ENCODE data around the gene TSPAN13.

TSPAN13 gene

GRCh38 chr7:16730937-16731336 lies 22.6 kb upstream of the TSPAN13 start:
- H3K27ac ChIP-seq, result no peak overlapping the region
- TF ChIP-seq, protein P1, sequence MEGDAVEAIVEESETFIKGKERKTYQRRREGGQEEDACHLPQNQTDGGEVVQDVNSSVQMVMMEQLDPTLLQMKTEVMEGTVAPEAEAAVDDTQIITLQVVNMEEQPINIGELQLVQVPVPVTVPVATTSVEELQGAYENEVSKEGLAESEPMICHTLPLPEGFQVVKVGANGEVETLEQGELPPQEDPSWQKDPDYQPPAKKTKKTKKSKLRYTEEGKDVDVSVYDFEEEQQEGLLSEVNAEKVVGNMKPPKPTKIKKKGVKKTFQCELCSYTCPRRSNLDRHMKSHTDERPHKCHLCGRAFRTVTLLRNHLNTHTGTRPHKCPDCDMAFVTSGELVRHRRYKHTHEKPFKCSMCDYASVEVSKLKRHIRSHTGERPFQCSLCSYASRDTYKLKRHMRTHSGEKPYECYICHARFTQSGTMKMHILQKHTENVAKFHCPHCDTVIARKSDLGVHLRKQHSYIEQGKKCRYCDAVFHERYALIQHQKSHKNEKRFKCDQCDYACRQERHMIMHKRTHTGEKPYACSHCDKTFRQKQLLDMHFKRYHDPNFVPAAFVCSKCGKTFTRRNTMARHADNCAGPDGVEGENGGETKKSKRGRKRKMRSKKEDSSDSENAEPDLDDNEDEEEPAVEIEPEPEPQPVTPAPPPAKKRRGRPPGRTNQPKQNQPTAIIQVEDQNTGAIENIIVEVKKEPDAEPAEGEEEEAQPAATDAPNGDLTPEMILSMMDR (IDR thresholded peaks at IDR 0.05), result no peak
- no peak for TF ChIP-seq ZFX (IDR thresholded peaks at IDR 0.05; ENCODE audit: borderline replicate concordance)

DNA sequence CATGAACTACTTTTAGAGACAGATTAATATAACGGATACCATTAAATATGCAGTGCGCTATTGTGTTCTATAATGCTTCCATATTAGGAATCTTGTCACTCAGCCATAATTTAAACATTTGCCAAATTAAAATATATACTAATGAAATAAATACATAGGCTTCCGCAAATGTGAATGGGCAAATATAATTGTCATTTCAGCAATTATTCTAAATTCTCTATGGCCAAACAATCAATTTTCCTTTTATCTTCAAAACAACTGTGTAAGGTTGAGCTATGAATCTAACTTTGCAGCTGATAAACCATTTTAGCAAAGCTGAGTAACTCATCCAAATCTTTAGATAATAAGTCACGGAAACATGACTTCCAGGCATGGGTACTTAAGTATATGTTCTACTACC lies 20.7 kb upstream of the TSPAN13 start:
- TF ChIP-seq, protein P1 (IDR thresholded peaks at IDR 0.05), result no peak
- TF ChIP-seq ZFX (IDR thresholded peaks at IDR 0.05; ENCODE audit: borderline replicate concordance), result no peak
- H3K27ac ChIP-seq, result no peak overlapping the region

DNA sequence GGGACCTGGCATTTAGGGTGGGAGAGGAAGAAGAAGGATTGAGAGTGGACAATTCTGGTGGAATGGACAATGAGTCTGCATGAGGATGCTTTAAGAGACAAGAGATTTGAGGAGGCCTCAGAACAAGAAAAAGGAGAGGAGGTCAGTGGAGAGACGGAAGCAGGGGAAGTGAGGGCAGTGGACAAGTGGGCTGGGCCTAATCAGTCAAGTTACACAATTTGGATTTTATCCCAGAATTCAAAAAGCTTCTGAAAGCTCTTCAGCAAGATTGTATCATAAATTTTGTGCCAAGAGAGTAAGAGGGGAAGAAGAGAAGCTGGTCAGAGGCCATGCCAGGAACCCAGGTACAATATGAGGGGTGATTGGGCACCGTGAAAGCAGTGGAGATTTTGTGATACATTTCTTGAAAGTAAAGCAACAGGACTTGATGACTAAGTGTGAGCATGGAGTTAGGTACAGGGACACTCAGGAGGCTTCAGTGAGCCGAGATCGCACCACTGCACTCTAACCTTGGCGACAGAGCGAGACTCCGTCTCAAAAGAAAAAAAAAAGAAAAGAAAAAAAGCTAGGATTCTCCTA lies 19.3 kb upstream of the TSPAN13 start:
- no peak for TF ChIP-seq ZFX (IDR thresholded peaks at IDR 0.05; ENCODE audit: borderline replicate concordance)
- TF ChIP-seq, protein P1 (IDR thresholded peaks at IDR 0.05), result no peak
- H3K27ac ChIP-seq, result peak overlapping the region; percentile 77

DNA sequence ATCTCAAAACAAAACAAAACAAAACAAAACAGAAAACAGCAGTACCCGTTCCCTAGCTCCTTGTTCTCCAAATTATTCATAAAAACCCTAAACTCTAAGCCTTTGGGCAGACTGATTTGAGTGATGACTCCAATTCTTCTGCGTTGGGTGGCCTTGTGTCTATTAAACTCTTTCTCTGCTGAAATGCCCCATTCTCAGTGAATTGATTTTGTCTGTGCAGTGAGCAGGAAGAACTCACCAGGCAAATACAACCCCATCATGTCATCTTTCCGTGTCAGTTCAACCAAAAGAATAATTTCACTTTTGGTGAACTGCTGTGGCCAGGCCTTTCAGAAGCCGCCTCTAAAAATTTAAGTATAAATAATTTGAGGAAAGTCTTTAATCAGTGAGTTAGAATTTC lies 18.5 kb upstream of the TSPAN13 start:
- peak overlapping the region; percentile 77 for H3K27ac ChIP-seq
- no peak for TF ChIP-seq ZFX (IDR thresholded peaks at IDR 0.05; ENCODE audit: borderline replicate concordance)
- TF ChIP-seq, protein P1 (IDR thresholded peaks at IDR 0.05), result no peak

GRCh38 chr7:16738011-16738688 lies 15.4 kb upstream of the TSPAN13 start:
- H3K27ac ChIP-seq, result no peak overlapping the region
- no peak for TF ChIP-seq ZFX (IDR thresholded peaks at IDR 0.05; ENCODE audit: borderline replicate concordance)
- TF ChIP-seq, protein P1 (IDR thresholded peaks at IDR 0.05), result no peak

GRCh38 chr7:16739863-16740622 lies 13.5 kb upstream of the TSPAN13 start:
- H3K27ac ChIP-seq, result peak overlapping the region; percentile 11; the same call in 1 of the 2 replicates
- TF ChIP-seq, protein P1 (IDR thresholded peaks at IDR 0.05), result no peak
- TF ChIP-seq ZFX (IDR thresholded peaks at IDR 0.05; ENCODE audit: borderline replicate concordance), result no peak

GRCh38 chr7:16740623-16740953 lies 13.0 kb upstream of the TSPAN13 start:
- TF ChIP-seq ZFX (IDR thresholded peaks at IDR 0.05; ENCODE audit: borderline replicate concordance), result no peak
- TF ChIP-seq, protein P1 (IDR thresholded peaks at IDR 0.05), result no peak
- peak overlapping the region; percentile 11; the same call in 1 of the 2 replicates for H3K27ac ChIP-seq
